ENCODE data around the gene FRMPD4.

DNA sequence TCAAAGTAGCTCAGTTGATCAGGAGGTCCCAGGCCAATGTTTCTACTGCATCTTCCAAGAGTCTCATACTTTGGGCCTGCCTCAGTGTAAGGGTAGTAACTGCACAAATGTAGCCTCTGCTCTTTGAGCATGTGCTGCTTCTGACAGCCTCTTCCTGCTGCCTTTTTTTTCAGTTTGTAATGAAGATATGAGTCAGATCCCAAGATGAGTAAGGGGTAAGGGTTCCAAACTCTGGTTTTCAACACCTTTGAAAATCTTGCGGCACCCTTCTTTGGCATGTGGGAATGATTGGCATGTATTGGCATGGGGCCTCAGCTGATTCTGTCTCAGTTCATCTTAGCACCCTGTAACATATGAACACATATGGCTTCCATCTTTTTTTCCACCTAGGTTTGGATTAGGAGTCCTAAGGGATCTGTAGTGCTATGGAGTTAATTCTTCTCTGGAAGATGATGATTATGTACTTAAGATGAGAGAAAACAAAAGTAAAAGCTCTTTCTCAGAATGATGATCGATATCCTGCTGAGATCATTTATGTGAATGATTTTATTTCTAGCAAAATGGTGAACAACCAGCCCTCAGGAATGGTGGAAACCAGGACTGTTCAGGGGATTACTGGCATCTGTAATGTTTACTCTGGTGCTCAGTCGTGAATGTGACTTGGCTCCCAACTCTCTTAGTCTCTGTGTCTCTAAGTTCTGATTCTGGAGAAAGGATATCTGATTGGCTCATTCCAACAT, 534.3 kb downstream of the FRMPD4 start:
- TF ChIP-seq, protein P1, sequence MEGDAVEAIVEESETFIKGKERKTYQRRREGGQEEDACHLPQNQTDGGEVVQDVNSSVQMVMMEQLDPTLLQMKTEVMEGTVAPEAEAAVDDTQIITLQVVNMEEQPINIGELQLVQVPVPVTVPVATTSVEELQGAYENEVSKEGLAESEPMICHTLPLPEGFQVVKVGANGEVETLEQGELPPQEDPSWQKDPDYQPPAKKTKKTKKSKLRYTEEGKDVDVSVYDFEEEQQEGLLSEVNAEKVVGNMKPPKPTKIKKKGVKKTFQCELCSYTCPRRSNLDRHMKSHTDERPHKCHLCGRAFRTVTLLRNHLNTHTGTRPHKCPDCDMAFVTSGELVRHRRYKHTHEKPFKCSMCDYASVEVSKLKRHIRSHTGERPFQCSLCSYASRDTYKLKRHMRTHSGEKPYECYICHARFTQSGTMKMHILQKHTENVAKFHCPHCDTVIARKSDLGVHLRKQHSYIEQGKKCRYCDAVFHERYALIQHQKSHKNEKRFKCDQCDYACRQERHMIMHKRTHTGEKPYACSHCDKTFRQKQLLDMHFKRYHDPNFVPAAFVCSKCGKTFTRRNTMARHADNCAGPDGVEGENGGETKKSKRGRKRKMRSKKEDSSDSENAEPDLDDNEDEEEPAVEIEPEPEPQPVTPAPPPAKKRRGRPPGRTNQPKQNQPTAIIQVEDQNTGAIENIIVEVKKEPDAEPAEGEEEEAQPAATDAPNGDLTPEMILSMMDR (IDR thresholded peaks at IDR 0.05): no peak
- no peak for TF ChIP-seq POLR2A (IDR thresholded peaks at IDR 0.05)
